ENCODE measurements around the gene ABCC6.
"Not testable (repeated sequence)": the region's sequence is repeated elsewhere in the genome, so short reads cannot be mapped to it uniquely, and the experiment has no call there.

The ABCC6 gene

DNA sequence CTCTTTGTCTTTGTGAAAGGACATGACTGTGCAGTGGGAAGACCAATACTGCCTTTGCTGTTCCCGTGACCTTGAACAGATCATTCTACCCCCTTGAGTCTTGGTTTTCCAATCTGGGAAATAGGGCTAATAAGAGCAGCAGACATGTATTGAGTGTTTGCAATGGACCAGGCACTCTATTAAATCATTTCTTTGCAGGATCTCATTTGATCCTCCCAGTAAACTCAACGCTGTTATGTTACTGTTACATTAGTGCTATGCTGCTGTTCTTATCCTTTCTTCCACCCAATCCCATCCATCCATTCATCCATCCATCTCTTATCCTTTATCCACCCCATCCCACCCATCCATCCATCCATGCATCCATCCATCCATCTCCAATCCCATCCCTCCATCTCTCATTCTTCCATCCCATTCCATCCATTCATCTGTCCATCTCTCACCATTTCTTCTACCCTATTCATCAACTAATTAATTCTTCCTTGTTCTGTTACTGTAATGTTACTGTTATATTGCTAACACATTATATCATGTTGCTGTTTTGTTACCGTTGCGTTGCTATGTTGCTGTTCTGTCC is 65.1 kb downstream of the ABCC6 start:
- DNase-seq, result no peak

DNA sequence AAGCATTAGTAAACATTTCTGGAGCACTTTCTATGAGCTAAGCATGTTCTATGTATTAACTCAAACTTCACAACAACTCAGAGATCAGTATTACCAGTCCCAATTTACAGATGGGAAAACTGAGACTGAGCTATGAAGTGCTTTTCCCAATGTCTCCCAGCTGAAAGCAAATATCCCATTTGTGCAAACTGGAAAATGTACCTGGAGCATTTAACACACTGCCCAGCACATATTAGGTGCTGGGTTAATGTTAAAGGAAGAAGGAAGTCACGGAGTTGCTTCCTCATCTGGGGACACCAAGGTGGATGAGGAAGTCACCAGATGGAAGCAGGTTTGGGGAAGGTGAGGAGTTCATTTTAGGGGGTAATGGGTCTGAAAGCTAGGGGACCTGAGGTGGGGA is 66.1 kb downstream of the ABCC6 start:
- no peak for DNase-seq

- no peak for DNase-seq
These were observed 68.1 kb downstream of the ABCC6 start for GRCh38 chr16:16155234-16155633.

DNA sequence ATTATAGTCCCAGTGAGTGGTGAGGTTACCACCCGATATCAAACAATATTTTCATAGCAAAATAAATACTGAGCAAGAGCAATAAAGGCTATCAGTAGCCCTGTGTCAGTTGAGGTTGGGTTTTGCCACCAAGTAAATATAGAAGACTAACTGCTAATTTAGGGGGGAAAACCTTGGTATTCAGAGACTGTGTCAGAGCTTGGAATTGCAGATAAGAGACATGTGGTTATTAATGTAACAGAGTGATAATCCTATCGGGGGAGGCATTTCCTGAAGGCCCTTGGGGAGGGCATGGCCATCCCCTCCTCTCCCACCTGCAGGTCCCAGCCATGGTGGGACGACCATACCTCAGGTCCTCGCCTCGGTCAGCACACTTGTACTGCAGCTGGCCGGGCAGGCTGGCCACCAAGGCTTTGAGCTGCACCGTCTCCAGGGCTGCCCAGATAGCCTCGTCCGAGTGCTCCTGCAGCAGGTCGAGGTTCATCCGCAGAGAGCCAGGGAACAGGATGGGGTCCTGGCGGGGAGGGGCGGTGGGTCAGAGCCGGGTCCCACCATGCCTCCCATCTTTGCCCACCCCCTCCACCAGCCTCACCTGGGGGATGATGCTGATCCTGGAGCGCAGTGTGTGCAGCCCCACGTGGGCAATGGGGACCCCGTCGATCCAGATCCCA is 68.9 kb downstream of the ABCC6 start:
- no peak for DNase-seq

DNA sequence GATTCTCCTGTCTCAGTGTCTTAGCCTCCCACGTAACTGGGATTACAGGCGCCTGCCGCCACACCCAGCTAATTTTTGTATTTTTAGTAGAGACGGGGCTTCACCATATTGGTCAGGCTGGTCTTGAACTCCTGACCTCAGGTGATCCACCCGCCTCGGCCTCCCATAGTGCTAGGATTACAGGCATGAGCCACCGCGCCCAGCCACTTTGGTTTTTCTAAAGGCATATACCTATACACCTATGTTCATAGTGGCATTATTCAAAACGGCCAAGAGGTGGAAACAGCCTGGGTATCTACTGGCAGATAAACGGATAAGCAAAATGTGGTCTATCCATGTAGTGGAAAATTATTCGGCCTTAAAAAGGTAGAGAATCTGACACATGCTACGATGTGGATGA is 70.3 kb downstream of the ABCC6 start:
- DNase-seq, result not testable (repeated sequence)

DNA sequence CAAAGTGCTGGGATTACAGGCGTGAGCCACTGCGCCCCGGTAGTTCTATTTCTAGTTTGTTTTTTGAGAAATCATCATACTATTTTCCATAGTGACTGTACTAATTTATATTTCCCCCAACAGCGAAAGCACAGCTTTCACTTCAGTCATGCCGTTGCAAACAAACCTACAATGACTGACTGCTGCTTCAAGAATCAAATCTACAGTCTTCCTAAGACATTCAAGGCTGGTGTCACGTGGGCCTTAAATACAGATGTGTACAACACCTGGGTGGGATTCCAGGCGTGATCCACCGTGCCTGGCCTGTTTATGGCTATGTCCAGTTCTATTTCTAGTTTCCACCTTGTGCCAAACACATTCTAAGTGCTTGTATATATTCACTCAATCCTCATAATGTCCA is 72.0 kb downstream of the ABCC6 start:
- DNase-seq, result no peak

GRCh38 chr16:16150878-16151152 is 72.5 kb downstream of the ABCC6 start:
- no peak for DNase-seq

DNA sequence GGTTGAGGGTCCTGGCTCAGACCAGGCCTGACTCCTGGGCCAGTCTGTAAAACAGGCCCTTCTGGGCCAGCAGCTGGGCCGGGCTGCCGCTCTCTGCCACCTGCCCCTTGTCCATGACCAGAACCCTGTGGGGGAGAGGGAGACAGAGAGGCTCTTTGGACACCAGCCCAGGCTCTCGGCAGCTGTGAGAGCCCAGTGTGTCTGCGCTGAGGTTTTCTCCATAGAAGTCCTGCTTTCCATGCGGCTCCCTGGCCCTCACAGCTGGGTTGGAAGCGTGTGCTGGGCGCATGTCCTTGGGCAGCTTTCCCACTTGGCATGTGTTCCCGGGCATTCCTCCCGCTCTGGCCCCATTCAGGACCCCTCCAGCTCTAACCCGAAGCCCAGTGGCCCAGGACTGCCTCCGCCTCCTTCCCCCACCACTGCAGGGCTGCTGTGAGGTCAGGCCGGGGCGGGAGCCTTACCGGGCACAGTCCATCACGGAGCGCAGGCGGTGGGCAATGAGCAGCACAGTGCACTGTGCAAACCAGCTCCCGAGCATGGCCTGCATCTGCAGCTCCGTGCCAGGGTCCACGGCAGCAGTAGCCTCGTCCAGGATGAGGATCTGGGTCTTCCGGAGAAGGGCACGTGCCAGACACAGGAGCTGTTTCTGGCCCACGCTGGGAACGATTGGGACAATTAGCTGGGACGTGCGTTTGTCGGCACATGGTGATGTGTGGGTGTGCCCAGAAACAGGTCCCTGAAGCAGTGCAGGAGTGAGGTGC is 73.0 kb downstream of the ABCC6 start:
- peak; percentile 89 for DNase-seq

- peak; percentile 58 for DNase-seq
These were observed 73.6 kb downstream of the ABCC6 start for GRCh38 chr16:16149710-16150116.

GRCh38 chr16:16148755-16149154 is 74.5 kb downstream of the ABCC6 start:
- DNase-seq, result no peak

DNA sequence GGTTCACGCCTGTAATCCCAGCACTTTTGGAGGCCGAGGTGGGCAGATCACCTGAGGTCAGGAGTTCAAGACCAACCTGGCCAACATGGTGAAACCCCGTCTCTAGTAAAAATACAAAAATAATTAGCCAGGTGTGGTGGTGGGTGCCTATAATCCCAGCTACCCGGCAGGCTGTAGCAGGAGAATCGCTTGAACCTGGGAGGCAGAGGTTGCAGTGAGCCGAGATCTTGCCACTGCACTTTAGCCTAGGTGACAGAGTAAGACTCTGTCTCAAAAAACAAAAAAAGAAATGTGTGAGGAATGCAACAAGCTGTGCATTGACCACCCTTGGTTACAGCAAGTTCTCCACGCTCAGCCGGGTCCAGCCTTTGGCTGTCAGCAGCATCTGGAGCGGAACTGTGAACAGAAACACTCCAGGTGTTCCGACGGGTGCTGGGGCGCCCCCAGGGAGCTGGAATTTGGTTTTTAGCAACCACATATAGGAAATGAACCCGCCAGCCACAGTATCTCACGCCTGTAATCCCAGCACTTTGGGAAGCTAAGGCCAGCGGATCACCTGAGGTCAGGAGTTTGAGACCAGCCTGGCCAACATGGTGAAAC is 75.2 kb downstream of the ABCC6 start:
- DNase-seq, result not testable (repeated sequence)

GRCh38 chr16:16147316-16147999 is 75.8 kb downstream of the ABCC6 start:
- no peak for DNase-seq

DNA sequence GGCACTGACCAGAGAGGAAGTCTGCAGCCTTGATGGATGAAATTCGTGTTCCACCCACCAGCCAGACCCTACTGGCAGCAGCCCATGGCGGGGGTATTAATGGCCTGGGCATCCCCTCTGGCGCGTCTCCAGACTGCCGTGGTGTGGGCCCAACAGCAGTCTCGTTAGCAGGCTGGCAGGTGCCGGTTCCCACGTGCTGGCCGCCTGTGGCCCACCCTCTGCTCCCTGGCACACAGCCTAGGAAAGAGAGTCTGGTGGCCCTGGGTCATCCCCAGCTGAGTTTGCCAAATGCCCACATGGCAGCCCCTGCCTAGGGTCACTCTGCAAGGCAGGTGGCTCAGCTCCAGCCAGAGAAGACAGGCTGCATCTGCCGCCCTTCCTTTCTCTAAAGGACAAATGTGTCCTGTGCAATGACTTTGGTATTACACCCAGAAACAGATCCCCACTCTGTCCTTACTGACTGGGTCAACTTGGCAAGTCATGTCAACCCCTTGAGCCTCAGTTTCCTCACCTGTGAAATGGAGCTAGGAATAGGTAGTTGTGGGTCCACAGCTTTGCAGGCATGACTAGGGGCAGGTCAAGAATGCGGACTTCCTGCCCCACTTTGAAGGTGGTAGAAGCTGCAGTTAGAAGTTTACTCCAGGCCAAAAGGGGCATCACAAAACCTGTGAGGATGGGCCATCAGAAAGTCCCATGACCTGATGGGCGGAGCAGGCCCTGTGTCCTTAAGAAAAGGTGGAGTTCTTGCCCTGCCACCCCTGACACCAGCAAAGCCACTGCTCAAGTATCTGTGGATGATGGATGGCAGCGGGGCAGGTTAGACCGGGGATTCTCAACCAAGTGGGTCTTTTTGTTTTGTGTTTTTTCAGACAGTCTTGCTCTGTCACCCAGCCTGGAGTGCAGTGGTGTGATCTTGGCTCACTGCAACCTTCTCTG is 76.6 kb downstream of the ABCC6 start:
- peak; percentile 75 for DNase-seq

GRCh38 chr16:16145286-16145685 is 78.0 kb downstream of the ABCC6 start:
- no peak for DNase-seq

DNA sequence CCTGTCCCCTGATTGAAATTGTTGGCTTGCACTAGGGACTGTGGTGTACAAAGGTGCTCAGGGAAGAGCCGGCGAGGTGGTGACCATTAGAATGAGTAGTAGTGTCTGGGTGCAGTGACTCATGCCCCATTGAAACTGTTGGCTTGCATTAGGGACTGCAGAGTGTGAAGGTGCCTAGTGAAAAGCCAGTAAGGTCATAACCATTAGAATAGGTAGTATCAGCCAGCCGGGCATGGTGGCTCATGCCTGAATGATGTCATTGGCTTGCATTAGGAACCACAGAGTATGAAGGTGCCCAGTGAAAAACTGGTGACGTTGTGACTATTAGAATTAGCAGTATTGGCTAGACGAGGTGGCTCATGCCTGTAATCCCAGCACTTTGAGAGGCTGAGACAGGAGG is 78.9 kb downstream of the ABCC6 start:
- no peak for DNase-seq

- no peak for DNase-seq
These were observed 79.4 kb downstream of the ABCC6 start for GRCh38 chr16:16143931-16144330.

- no peak for DNase-seq
These were observed 80.1 kb downstream of the ABCC6 start for GRCh38 chr16:16143038-16143763.

- DNase-seq, result no peak
These were observed 81.4 kb downstream of the ABCC6 start for GRCh38 chr16:16141784-16142396.

DNA sequence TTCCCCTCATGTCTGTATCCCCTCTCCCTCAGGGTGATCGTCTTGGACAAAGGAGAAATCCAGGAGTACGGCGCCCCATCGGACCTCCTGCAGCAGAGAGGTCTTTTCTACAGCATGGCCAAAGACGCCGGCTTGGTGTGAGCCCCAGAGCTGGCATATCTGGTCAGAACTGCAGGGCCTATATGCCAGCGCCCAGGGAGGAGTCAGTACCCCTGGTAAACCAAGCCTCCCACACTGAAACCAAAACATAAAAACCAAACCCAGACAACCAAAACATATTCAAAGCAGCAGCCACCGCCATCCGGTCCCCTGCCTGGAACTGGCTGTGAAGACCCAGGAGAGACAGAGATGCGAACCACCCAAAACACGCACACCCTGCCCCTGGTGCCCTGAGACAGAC is 82.2 kb downstream of the ABCC6 start:
- no peak for DNase-seq

GRCh38 chr16:16140537-16140936 is 82.8 kb downstream of the ABCC6 start:
- DNase-seq, result no peak

DNA sequence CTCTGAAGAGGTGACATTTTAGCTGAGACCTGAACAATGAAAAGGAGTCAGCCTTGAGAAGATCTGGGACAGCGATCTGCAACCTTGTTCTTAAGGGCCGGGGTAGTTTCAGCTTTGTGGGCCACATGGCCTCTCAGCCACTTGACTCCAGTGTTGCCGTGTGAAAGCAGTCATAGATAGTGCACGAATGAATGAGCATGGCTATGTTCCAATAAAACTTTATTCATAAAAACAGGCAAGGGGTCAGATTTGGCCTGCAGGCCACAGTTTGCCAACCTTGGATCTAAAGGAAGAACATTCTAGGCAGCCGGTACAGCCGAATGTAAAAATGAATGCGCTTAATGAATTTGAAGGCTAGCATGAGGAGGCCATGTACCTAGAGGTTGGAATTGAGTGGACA is 83.5 kb downstream of the ABCC6 start:
- DNase-seq, result no peak
